H9 (cell line): ENCODE data around the gene LMO1. TPM values are rescaled to one million over a fixed set of nuclear protein-coding genes. Genes with fewer than 3 reads are reported as not detected.

Experiments used
- DNase-seq: peaks from one replicate; pipeline ENCODE4 v3.0.0-alpha.2; 2017
- H2AFZ ChIP-seq: one replicate; pipeline ENCODE4 v1.6.1; 2013; ENCODE audit warnings: mild to moderate bottlenecking, low read length, control low read depth, moderate library complexity
- H2AK5ac ChIP-seq: 2 replicates; pipeline ENCODE4 v1.6.1; 2013; ENCODE audit warnings: low read length, control low read depth, mixed read lengths; ENCODE audit not compliant: insufficient read length
- H2BK120ac ChIP-seq: one replicate; pipeline ENCODE4 v1.6.1; 2013; ENCODE audit warnings: low read depth, mild to moderate bottlenecking, low read length, control low read depth, inconsistent platforms; ENCODE audit not compliant: poor library complexity, severe bottlenecking
- H2BK12ac ChIP-seq: 2 replicates; pipeline ENCODE4 v1.6.1; 2013; ENCODE audit warnings: low read length, control low read depth, mixed read lengths, low read depth; ENCODE audit not compliant: insufficient read length
- H2BK15ac ChIP-seq: 2 replicates; pipeline ENCODE4 v1.6.1; 2013; ENCODE audit warnings: low read depth, low read length, control low read depth
- H2BK20ac ChIP-seq: one replicate; pipeline ENCODE4 v1.6.1; 2013; ENCODE audit warnings: low read depth, mild to moderate bottlenecking, low read length, control low read depth, inconsistent platforms; ENCODE audit not compliant: poor library complexity, severe bottlenecking
- H2BK5ac ChIP-seq: 2 replicates; pipeline ENCODE4 v1.6.1; 2013; ENCODE audit warnings: low read length, control low read depth, mixed read lengths; ENCODE audit not compliant: insufficient read length
- H3K14ac ChIP-seq: 2 replicates; pipeline ENCODE4 v1.6.1; 2013; ENCODE audit warnings: low read length, control low read depth; ENCODE audit not compliant: insufficient read depth
- H3K18ac ChIP-seq: 2 replicates; pipeline ENCODE4 v1.6.1; 2013; ENCODE audit warnings: low read depth, mild to moderate bottlenecking, mixed read lengths, low read length, control low read depth; ENCODE audit not compliant: insufficient read length
- H3K23ac ChIP-seq: 2 replicates; pipeline ENCODE4 v1.6.1; 2013; ENCODE audit warnings: low read length, control low read depth, mixed read lengths, low read depth; ENCODE audit not compliant: insufficient read length
- H3K23me2 ChIP-seq: 2 replicates; pipeline ENCODE4 v1.6.1; 2013; ENCODE audit warnings: low read depth, mild to moderate bottlenecking, mixed read lengths, low read length, control low read depth; ENCODE audit not compliant: insufficient read length, poor library complexity, severe bottlenecking
- H3K27ac ChIP-seq: 2 replicates; pipeline ENCODE4 v1.5.1; 2013; ENCODE audit warnings: low read length, control low read depth, mixed read lengths, low read depth; ENCODE audit not compliant: insufficient read length
- H3K27me3 ChIP-seq: 2 replicates; pipeline ENCODE4 v1.6.1; 2013; ENCODE audit warnings: low read length, control low read depth, inconsistent platforms; ENCODE audit not compliant: insufficient read depth
- H3K4ac ChIP-seq: 2 replicates; pipeline ENCODE4 v1.6.1; 2013; ENCODE audit warnings: low read depth, mild to moderate bottlenecking, control low read depth, inconsistent platforms, low read length, moderate library complexity
- H3K4me1 ChIP-seq: 2 replicates; pipeline ENCODE4 v1.6.1; 2013; ENCODE audit warnings: low read length, control low read depth, inconsistent platforms; ENCODE audit not compliant: insufficient read depth
- H3K4me2 ChIP-seq: 2 replicates; pipeline ENCODE4 v1.6.1; 2013; ENCODE audit warnings: low read length, control low read depth, mixed read lengths; ENCODE audit not compliant: insufficient read length, insufficient read depth
- H3K56ac ChIP-seq: 2 replicates; pipeline ENCODE4 v1.6.1; 2013; ENCODE audit warnings: low read depth, mild to moderate bottlenecking, mixed read lengths, low read length, control low read depth; ENCODE audit not compliant: insufficient read length
- H3K79me1 ChIP-seq: 2 replicates; pipeline ENCODE4 v1.6.1; 2013; ENCODE audit warnings: low read depth, mild to moderate bottlenecking, moderate library complexity, low read length, control low read depth, inconsistent platforms; ENCODE audit not compliant: insufficient read depth, poor library complexity, severe bottlenecking
- H3K79me2 ChIP-seq: 2 replicates; pipeline ENCODE4 v1.6.1; 2013; ENCODE audit warnings: low read length, control low read depth, inconsistent platforms; ENCODE audit not compliant: insufficient read depth
- H3K9ac ChIP-seq: 2 replicates; pipeline ENCODE4 v1.6.1; 2013; ENCODE audit warnings: low read length, control low read depth, mixed read lengths; ENCODE audit not compliant: insufficient read length; ENCODE audit errors: extremely low read depth
- H3K9me3 ChIP-seq: one replicate; pipeline ENCODE4 v1.6.1; 2013; ENCODE audit warnings: low read depth, low read length, inconsistent platforms; ENCODE audit not compliant: control insufficient read depth
- H3T11ph ChIP-seq: one replicate; pipeline ENCODE4 v1.6.1; 2013; ENCODE audit warnings: mild to moderate bottlenecking, low read length, control low read depth, inconsistent platforms
- H4K20me1 ChIP-seq: one replicate; pipeline ENCODE4 v1.6.1; 2013; ENCODE audit not compliant: control insufficient read depth, insufficient read length, insufficient read depth
- H4K5ac ChIP-seq: 2 replicates; pipeline ENCODE4 v1.6.1; 2013; ENCODE audit warnings: low read depth, mild to moderate bottlenecking, mixed read lengths, low read length, control low read depth; ENCODE audit not compliant: insufficient read length
- H4K8ac ChIP-seq: replicated peaks from 2 replicates; pipeline ENCODE4 v1.6.1; 2013; ENCODE audit warnings: low read length, control low read depth, mixed read lengths, low read depth; ENCODE audit not compliant: insufficient read length
- H4K91ac ChIP-seq: 2 replicates; pipeline ENCODE4 v1.6.1; 2013; ENCODE audit warnings: low read depth, mild to moderate bottlenecking, moderate library complexity, mixed read lengths, low read length, control low read depth; ENCODE audit not compliant: insufficient read length
- H3K27ac Mint-ChIP-seq, 3 experiments: 2 replicates in 2 of 3; 3 replicates in 1 of 3; pipeline ENCODE4 v1.8.0; 2020 to 2021; ENCODE audit warnings: mixed read lengths in 3 of 3, mild to moderate bottlenecking in 1 of 3, moderate library complexity in 1 of 3
- H3K27me3 Mint-ChIP-seq: 2 replicates; pipeline ENCODE4 v1.8.0; 2021; ENCODE audit warnings: low read depth, mild to moderate bottlenecking, moderate library complexity, mixed read lengths
- H3K36me3 Mint-ChIP-seq, 3 experiments: 2 replicates in 2 of 3; 3 replicates in 1 of 3; pipeline ENCODE4 v1.8.0; 2020 to 2021; ENCODE audit warnings: low read depth in 3 of 3, mixed read lengths in 3 of 3; ENCODE audit not compliant: insufficient read depth in 1 of 3
- H3K4me1 Mint-ChIP-seq, 2 experiments: 2 replicates each; pipeline ENCODE4 v1.8.0; 2020; ENCODE audit warnings: mixed read lengths in 2 of 2
- H3K4me3 Mint-ChIP-seq, 2 experiments: 2 replicates in 1 of 2; 3 replicates in 1 of 2; pipeline ENCODE4 v1.8.0; 2020 to 2021; ENCODE audit warnings: mild to moderate bottlenecking in 2 of 2, mixed read lengths in 2 of 2, moderate library complexity in 1 of 2
- H3K9me3 Mint-ChIP-seq, 2 experiments: 2 replicates in 1 of 2; 3 replicates in 1 of 2; pipeline ENCODE4 v1.8.0; 2020; ENCODE audit warnings: mild to moderate bottlenecking in 2 of 2, mixed read lengths in 2 of 2, moderate library complexity in 1 of 2
- CTCF ChIP-seq: fragments of 200-600 bp; sonication (generic); conservative IDR thresholded peaks from 3 replicates; pipeline ENCODE4 v1.8.0; 2021; ENCODE audit warnings: antibody characterized with exemption, mild to moderate bottlenecking
- WGBS: extraction: QIAGEN DNeasy Blood & Tissue Kit; methylation state at CpG from one replicate; pipeline ENCODE4 v1.1.7; 2013; ENCODE audit warnings: missing lambda C conversion rate, low lambda C conversion rate, mixed read lengths; ENCODE audit not compliant: insufficient read length; ENCODE audit errors: extremely low coverage; 5-methylcytosine and 5-hydroxymethylcytosine counted together
- total RNA-seq: library from RNA; stranded (reverse); gene quantifications from 2 replicates; pipeline ENCODE4 v1.2.1, GENCODE V29; 2021

The LMO1 gene
- total RNA-seq, 1 experiment from 2014 or later = 0.50 TPM

GRCh38 chr11:8297781-8298440 is 34.2 kb upstream of the LMO1 start:
- H3K27ac Mint-ChIP-seq = no peak overlapping the region
- Histone ChIP-seq H4K5ac (no peak overlapping the region), H2BK5ac (no peak overlapping the region), H3K4me1 (no peaks in the 10 kb centered on the region), H3K18ac (no peak overlapping the region), H2BK20ac (no peak overlapping the region), H3K14ac (no peak overlapping the region), H3T11ph (no peak overlapping the region), H3K27me3 (no peaks in the 10 kb centered on the region), H3K79me1 (no peaks in the 10 kb centered on the region), H2BK15ac (no peak overlapping the region), H4K91ac (no peak overlapping the region), H3K23me2 (no peaks in the 10 kb centered on the region), H2AFZ (no peak overlapping the region), H4K8ac (no peak overlapping the region), H3K9ac (no peak overlapping the region), H3K27ac (no peak overlapping the region), H4K20me1 (no peaks in the 10 kb centered on the region), H3K56ac (no peak overlapping the region), H3K9me3 (no peaks in the 10 kb centered on the region), H3K23ac (no peak overlapping the region), H2BK12ac (no peak overlapping the region), H2BK120ac (no peak overlapping the region), H3K4ac (no peak overlapping the region), H2AK5ac (no peak overlapping the region), H3K4me2 (no peak overlapping the region), H3K79me2 (no peaks in the 10 kb centered on the region)
- H3K27me3 Mint-ChIP-seq = peaks cover 7% of the 10 kb centered on the region
- peaks cover 7% of the 10 kb centered on the region in 2 experiments for H3K4me1 Mint-ChIP-seq
- no peak overlapping the region for H3K4me3 Mint-ChIP-seq
- no peak for TF ChIP-seq CTCF
- H3K9me3 Mint-ChIP-seq = peaks cover 0 to 4% of the 10 kb centered on the region in 2 experiments; a peak in 2 of 5 replicates
- no peaks in the 10 kb centered on the region; a peak in 1 of 7 replicates for H3K36me3 Mint-ChIP-seq
- no CpG with 5 or more reads among the region's 5 CpGs for WGBS
- peak; percentile 15 for DNase-seq
